Psoas muscle (tissue), 8 donors: ENCODE data around the gene KLF15. TPM values are rescaled to one million over a fixed set of nuclear protein-coding genes. Genes with fewer than 3 reads are reported as not detected.

Source experiments
- ATAC-seq, 4 donors: fragments of 200-7000 bp; cut with Tn5 transposase; one replicate each; pipeline ENCODE4 v1.9.1; 2020; ENCODE audit warnings: moderate library complexity in 3 of 4, mild to moderate bottlenecking in 2 of 4
- DNase-seq, 2 donors: peaks; one replicate each; pipeline ENCODE4 v3.0.0-alpha.2; 2020
- H3K27ac ChIP-seq: fragments of 200-600 bp; one replicate; pipeline ENCODE4 v1.8.0; 2022
- H3K27me3 ChIP-seq, 3 donors: fragments of 200-600 bp in 1 of 3; one replicate each; pipeline versions ENCODE4 v1.6.1 to v1.8.0; 2013 to 2022; ENCODE audit warnings: low read length in 2 of 3, mild to moderate bottlenecking in 2 of 3, moderate library complexity in 1 of 3; ENCODE audit not compliant: insufficient read depth in 3 of 3
- H3K36me3 ChIP-seq, 2 donors: fragments of 200-600 bp in 1 of 2; one replicate each; pipeline versions ENCODE4 v1.6.1 to v1.8.0; 2013 to 2022; ENCODE audit warnings: low read depth in 1 of 2, mild to moderate bottlenecking in 1 of 2, moderate library complexity in 1 of 2; ENCODE audit not compliant: insufficient read depth in 1 of 2
- H3K4me1 ChIP-seq: fragments of 200-600 bp; one replicate; pipeline ENCODE4 v1.8.0; 2022
- H3K4me3 ChIP-seq: fragments of 200-600 bp; one replicate; pipeline ENCODE4 v1.8.0; 2022; ENCODE audit warnings: mild to moderate bottlenecking
- H3K9me3 ChIP-seq: fragments of 200-600 bp; one replicate; pipeline ENCODE4 v1.8.0; 2022
- CTCF ChIP-seq: fragments of 200-600 bp; IDR thresholded peaks from one replicate; pipeline ENCODE4 v1.8.0; 2022; ENCODE audit warnings: antibody characterized with exemption
- WGBS, 3 donors: extraction: QIAGEN DNeasy Blood & Tissue Kit; methylation state at CpG; one replicate each; pipeline versions ENCODE4 v1.1.6 to v1.1.7; 2013; 5-methylcytosine and 5-hydroxymethylcytosine counted together
- intact Hi-C, 2 donors: fragments of 100-400 bp; cut with DNase I; formaldehyde crosslinking; loops; one replicate each; pipeline versions ENCODE4 v1.11.0 to v1.14.2; 2022
- polyA plus RNA-seq, 3 donors: library from polyadenylated mRNA; stranded (reverse); fragments of 200-250 nt; gene quantifications; one replicate each; pipeline ENCODE4 v1.2.3, GENCODE V29; 2013
- total RNA-seq, 4 donors: library from RNA; stranded (reverse); fragmentation: NEBNext Ultra II Directional in 2 of 4; extraction: Animal tissue kit (Norgen Biotek cat#: 25700) in 2 of 4; gene quantifications; one replicate each; pipeline versions ENCODE4 v1.2.1 to v1.2.4, GENCODE V29; 2021 to 2023
- donor health status: healthy with polysubstance abuse.
- donor health status: DM: no; HTN: no; CAD: no; lungs with moderate emphysema.
- donor health status: Bipolar disorder and iron deficiency.
- donor health status: healthy.
- donor health status: DM: yes; HTN: yes; CAD: no.
- donor health status: DM: no; HTN: no; CAD: no.
- donor health status: DM: no; HTN: no; CAD: no.
- donor health status: DM: yes; HTN: yes; CAD: no.

KLF15 gene
- total and polyA plus RNA-seq, 7 donors, result 13.2 to 77.6 (median 37.8) TPM

- Histone ChIP-seq H3K4me1 (peaks cover 82% of the 10 kb centered on the region), H3K27ac (no peak overlapping the region)
- 53 to 70% (median 64%) methylated on average over 10 of the region's 10 CpGs for WGBS, 3 donors
Observed at GRCh38 chr3:126351086-126351770, 6.0 kb downstream of the KLF15 start.

GRCh38 chr3:126350502-126351085 lies 6.6 kb downstream of the KLF15 start:
- intact Hi-C loops, result loop anchor here in 1 of 2 donors (5.0 to 10.0 kb wide), 2 partner anchors 63 to 124 kb away; partner anchors contain the start of gene ZXDC
- DNase-seq (peak; percentile 11 to 44), ATAC-seq (no peak)
- Histone ChIP-seq H3K36me3 (peaks cover 0 to 47% of the 10 kb centered on the region in 2 donors), H3K9me3 (no peaks in the 10 kb centered on the region), H3K27ac (no peak overlapping the region), H3K4me3 (peak overlapping the region; percentile 43), H3K27me3 (no peaks in the 10 kb centered on the region), H3K4me1 (peaks cover 79% of the 10 kb centered on the region)
- TF ChIP-seq CTCF, result no peak
- 72 to 74% (median 73%) methylated on average over 9 of the region's 9 CpGs for WGBS, 3 donors

More at GRCh38 chr3:126351086-126351770, 6.0 kb downstream of the KLF15 start:
- no peak for TF ChIP-seq CTCF
- H3K9me3 ChIP-seq, result no peaks in the 10 kb centered on the region
- H3K27me3 ChIP-seq, result no peaks in the 10 kb centered on the region
- no peak for ATAC-seq
- H3K4me3 ChIP-seq, result peak overlapping the region; percentile 43
- DNase-seq, result peak; percentile 14 to 42
- peaks cover 0 to 41% of the 10 kb centered on the region in 2 donors for H3K36me3 ChIP-seq
- intact Hi-C loops, result loop anchor here in 1 of 2 donors (5.0 to 10.0 kb wide), 2 partner anchors 64 to 124 kb away; partner anchors contain the start of gene ZXDC

- Histone ChIP-seq H3K36me3 (peaks cover 0 to 53% of the 10 kb centered on the region in 2 donors), H3K4me1 (peaks cover 72% of the 10 kb centered on the region), H3K27me3 (no peaks in the 10 kb centered on the region), H3K27ac (no peak overlapping the region), H3K9me3 (no peaks in the 10 kb centered on the region), H3K4me3 (no peak overlapping the region)
- TF ChIP-seq CTCF, result no peak
- 56 to 61% (median 58%) methylated on average over 15 of the region's 15 CpGs for WGBS, 3 donors
- ATAC-seq (peak in 3 of 4 donors; percentile 20 to 33 (median 30)), DNase-seq (peak in 1 of 2 donors; percentile 60)
- intact Hi-C loops, result loop anchor here in 1 of 2 donors (5.0 to 10.0 kb wide), 2 partner anchors 63 to 125 kb away; partner anchors contain the start of gene ZXDC
Observed at GRCh38 chr3:126349611-126350501, 7.4 kb downstream of the KLF15 start.

GRCh38 chr3:126349071-126349470 lies 8.1 kb downstream of the KLF15 start:
- Histone ChIP-seq H3K36me3 (peaks cover 0 to 54% of the 10 kb centered on the region in 2 donors), H3K27ac (no peak overlapping the region), H3K4me1 (peaks cover 64% of the 10 kb centered on the region), H3K4me3 (no peak overlapping the region), H3K27me3 (no peaks in the 10 kb centered on the region), H3K9me3 (no peaks in the 10 kb centered on the region)
- WGBS, 3 donors, result 76 to 81% (median 77%) methylated on average over 6 of the region's 6 CpGs
- ATAC-seq, result no peak
- intact Hi-C loops, result no loop called here
- peak in 1 of 2 donors; percentile 50 for DNase-seq
- no peak for TF ChIP-seq CTCF
